ENCODE data around the gene ZMYND19.
A peak's percentile ranks its signal among the peaks of the same experiment; 100 is the strongest.

Gene ZMYND19

DNA sequence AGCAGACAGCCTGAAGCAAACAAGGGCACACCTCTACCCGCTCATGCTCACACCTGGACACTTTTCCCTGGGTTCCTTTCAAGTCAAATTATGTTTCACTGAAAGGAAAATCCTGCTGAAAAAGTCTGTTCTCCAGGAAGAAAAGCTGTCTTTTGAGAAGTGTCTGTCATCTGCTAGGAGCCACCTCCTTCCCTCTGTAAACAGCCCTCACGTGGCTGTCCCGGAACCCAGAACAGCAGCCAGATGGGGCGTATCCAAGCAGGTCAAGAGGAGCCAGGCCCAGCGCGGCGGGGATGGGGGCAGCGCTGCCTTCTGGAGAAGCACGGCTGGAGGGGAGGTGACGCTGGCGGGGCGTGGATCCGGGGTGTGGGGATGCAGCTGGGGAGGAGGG lies 40.1 kb downstream of the ZMYND19 start, which contains the start of gene PNPLA7:
TSS of gene PNPLA7 (minus strand) at position 172 of the 391 bp plus-strand sequence. CDS start 205 bp downstream, outside the sequence.
- Histone ChIP-seq H3K36me3 (ENCODE audit: control insufficient read depth, low read length) (peaks cover 24% of the 10 kb centered on the region), H3K27me3 (ENCODE audit: control insufficient read depth, low read length) (no peaks in the 10 kb centered on the region), H3K4me2 (ENCODE audit: low read length) (peak within 1 kb of the TSS; percentile 83), H3K4me1 (ENCODE audit: control insufficient read depth, low read length) (peaks cover 59% of the 10 kb centered on the region), H3F3A (ENCODE audit: control insufficient read depth, insufficient read depth) (peaks cover 17% of the 10 kb centered on the region), H3K9me3 (ENCODE audit: control insufficient read depth, insufficient read depth, low read length) (no peaks in the 10 kb centered on the region), H4K20me1 (ENCODE audit: control insufficient read depth, insufficient read depth, low read depth, low read length) (no peaks in the 10 kb centered on the region), H3K4me3 (ENCODE audit: low read length) (peak within 1 kb of the TSS; percentile 80), H3K27ac (ENCODE audit: low read depth, low read length) (peak within 1 kb of the TSS; percentile 77), H3K79me2 (ENCODE audit: control insufficient read depth, low read length) (peaks cover 36% of the 10 kb centered on the region), H3K9me2 (replicated peaks; ENCODE audit: control insufficient read depth, low read length) (no peaks in the 10 kb centered on the region)
- TF ChIP-seq, protein P1, sequence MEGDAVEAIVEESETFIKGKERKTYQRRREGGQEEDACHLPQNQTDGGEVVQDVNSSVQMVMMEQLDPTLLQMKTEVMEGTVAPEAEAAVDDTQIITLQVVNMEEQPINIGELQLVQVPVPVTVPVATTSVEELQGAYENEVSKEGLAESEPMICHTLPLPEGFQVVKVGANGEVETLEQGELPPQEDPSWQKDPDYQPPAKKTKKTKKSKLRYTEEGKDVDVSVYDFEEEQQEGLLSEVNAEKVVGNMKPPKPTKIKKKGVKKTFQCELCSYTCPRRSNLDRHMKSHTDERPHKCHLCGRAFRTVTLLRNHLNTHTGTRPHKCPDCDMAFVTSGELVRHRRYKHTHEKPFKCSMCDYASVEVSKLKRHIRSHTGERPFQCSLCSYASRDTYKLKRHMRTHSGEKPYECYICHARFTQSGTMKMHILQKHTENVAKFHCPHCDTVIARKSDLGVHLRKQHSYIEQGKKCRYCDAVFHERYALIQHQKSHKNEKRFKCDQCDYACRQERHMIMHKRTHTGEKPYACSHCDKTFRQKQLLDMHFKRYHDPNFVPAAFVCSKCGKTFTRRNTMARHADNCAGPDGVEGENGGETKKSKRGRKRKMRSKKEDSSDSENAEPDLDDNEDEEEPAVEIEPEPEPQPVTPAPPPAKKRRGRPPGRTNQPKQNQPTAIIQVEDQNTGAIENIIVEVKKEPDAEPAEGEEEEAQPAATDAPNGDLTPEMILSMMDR (IDR thresholded peaks at IDR 0.05; ENCODE audit: low read depth, low read length, poor library complexity, severe bottlenecking): no peak
- no peak for TF ChIP-seq EZH2phosphoT487 (IDR thresholded peaks at IDR 0.05; ENCODE audit: borderline replicate concordance, low read length)

DNA sequence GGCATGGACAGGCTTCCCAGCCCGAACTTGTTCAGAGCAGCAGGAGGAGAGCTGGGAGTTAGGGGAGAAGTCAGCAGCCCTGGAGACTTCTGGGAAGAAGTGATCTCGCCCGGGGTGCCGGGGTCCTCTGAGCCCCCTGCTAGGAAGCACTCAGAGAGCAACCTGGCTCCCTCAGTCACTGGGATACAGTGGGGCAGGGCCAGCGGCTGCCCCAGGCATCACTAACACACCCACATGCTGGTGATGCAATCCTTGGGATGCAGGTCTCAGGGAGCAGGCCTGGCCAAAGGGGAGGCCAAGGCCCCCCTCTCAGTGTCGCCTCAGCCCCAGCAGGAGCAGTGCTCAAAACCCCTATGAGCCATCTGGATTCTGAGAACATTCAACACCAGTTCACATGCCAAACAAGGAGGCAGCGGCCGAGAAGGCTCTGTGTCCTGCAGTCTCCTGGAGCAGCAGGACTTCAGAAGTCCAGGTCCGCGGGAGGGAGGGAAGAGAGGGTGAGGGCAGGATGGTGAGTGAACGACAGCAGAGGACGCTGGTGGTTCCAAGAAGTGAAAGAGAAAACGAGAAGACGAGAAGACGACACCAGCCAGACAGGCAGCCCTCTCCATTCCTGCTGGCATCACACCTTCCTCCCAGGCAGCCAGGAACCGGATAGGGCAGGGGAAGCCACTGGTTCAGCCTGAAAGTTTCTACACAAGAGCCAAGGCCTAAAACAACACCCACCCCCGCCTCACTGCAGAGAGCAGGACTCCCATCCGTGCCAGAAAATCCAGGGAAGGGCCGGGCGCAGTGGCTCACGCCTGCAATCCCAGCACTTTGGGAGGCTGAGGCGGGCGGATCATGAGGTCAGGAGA lies 42.4 kb downstream of the ZMYND19 start:
- Histone ChIP-seq H4K20me1 (ENCODE audit: control insufficient read depth, insufficient read depth, low read depth, low read length) (no peaks in the 10 kb centered on the region), H3K9me3 (ENCODE audit: control insufficient read depth, insufficient read depth, low read length) (no peaks in the 10 kb centered on the region), H3K9me2 (replicated peaks; ENCODE audit: control insufficient read depth, low read length) (no peaks in the 10 kb centered on the region), H3F3A (ENCODE audit: control insufficient read depth, insufficient read depth) (peaks cover 6% of the 10 kb centered on the region), H3K4me1 (ENCODE audit: control insufficient read depth, low read length) (peaks cover 59% of the 10 kb centered on the region), H3K4me2 (ENCODE audit: low read length) (peak overlapping the region; percentile 50), H3K27ac (ENCODE audit: low read depth, low read length) (no peak overlapping the region), H3K4me3 (ENCODE audit: low read length) (no peak overlapping the region), H3K36me3 (ENCODE audit: control insufficient read depth, low read length) (peaks cover 9% of the 10 kb centered on the region), H3K27me3 (ENCODE audit: control insufficient read depth, low read length) (no peaks in the 10 kb centered on the region), H3K79me2 (ENCODE audit: control insufficient read depth, low read length) (peaks cover 24% of the 10 kb centered on the region)
- TF ChIP-seq, protein P1 (IDR thresholded peaks at IDR 0.05; ENCODE audit: low read depth, low read length, poor library complexity, severe bottlenecking): no peak
- no peak for TF ChIP-seq EZH2phosphoT487 (IDR thresholded peaks at IDR 0.05; ENCODE audit: borderline replicate concordance, low read length)

DNA sequence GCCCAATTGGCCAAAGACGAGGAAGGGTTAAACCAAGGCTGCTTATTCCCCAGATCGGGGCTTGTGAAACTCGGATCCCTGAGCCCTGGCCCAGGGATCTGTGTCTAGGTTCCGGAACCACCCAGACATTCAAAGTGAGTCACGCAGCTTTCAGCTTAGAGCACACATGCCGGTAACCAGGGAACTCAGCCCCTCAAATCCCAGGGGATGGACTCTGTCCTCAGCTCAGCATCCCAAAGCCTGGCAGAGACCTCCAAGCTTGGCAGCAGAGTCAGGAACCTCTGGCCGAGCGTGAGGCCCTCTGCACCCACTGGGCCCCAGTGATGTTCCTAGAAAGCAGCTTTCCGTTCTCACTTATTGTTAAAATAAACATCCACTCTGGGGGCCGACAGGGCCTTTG lies 45.2 kb downstream of the ZMYND19 start:
- H3K27me3 ChIP-seq (ENCODE audit: control insufficient read depth, low read length): no peaks in the 10 kb centered on the region
- no peaks in the 10 kb centered on the region for H3K36me3 ChIP-seq (ENCODE audit: control insufficient read depth, low read length)
- H4K20me1 ChIP-seq (ENCODE audit: control insufficient read depth, insufficient read depth, low read depth, low read length): no peaks in the 10 kb centered on the region
- H3K79me2 ChIP-seq (ENCODE audit: control insufficient read depth, low read length): peaks cover 13% of the 10 kb centered on the region
- peaks cover 75% of the 10 kb centered on the region for H3K4me1 ChIP-seq (ENCODE audit: control insufficient read depth, low read length)
- no peaks in the 10 kb centered on the region for H3K9me2 ChIP-seq (replicated peaks; ENCODE audit: control insufficient read depth, low read length)
- no peak overlapping the region for H3K4me2 ChIP-seq (ENCODE audit: low read length)
- H3K4me3 ChIP-seq (ENCODE audit: low read length): no peak overlapping the region
- H3K9me3 ChIP-seq (ENCODE audit: control insufficient read depth, insufficient read depth, low read length): no peaks in the 10 kb centered on the region
- H3K27ac ChIP-seq (ENCODE audit: low read depth, low read length): no peak overlapping the region
- H3F3A ChIP-seq (ENCODE audit: control insufficient read depth, insufficient read depth): peaks cover 10% of the 10 kb centered on the region
- TF ChIP-seq, protein P1 (IDR thresholded peaks at IDR 0.05; ENCODE audit: low read depth, low read length, poor library complexity, severe bottlenecking): no peak
- TF ChIP-seq EZH2phosphoT487 (IDR thresholded peaks at IDR 0.05; ENCODE audit: borderline replicate concordance, low read length): no peak
